GM23248 (cell line): ENCODE data around the gene KIF13A. TPM values are rescaled to one million over a fixed set of nuclear protein-coding genes. Genes with fewer than 3 reads are reported as not detected.
A peak's percentile ranks its signal among the peaks of the same experiment; 100 is the strongest.

Experiments
- DNase-seq: peaks from one replicate; pipeline ENCODE4 v3.0.0-alpha.2; 2015
- H2AFZ ChIP-seq: fragments of 200-600 bp; sonication (generic); 2 replicates; pipeline ENCODE4 v1.6.1; 2016; ENCODE audit warnings: antibody characterized with exemption
- H3F3A ChIP-seq: fragments of 200-600 bp; sonication (generic); 2 replicates; pipeline ENCODE4 v1.6.1; 2016; ENCODE audit warnings: mild to moderate bottlenecking, antibody characterized with exemption, mixed run types; ENCODE audit not compliant: insufficient read depth
- H3K27ac ChIP-seq: fragments of 200-600 bp; sonication (generic); 2 replicates; pipeline ENCODE4 v1.5.1; 2016; ENCODE audit warnings: mild to moderate bottlenecking
- H3K27me3 ChIP-seq: fragments of 200-600 bp; sonication (generic); replicated peaks from 2 replicates; pipeline ENCODE4 v1.6.1; 2016; ENCODE audit warnings: mild to moderate bottlenecking; ENCODE audit not compliant: insufficient read depth
- H3K36me3 ChIP-seq: fragments of 200-600 bp; sonication (generic); 2 replicates; pipeline ENCODE4 v1.6.1; 2016; ENCODE audit warnings: low read depth, mild to moderate bottlenecking
- H3K4me1 ChIP-seq: fragments of 200-600 bp; sonication (generic); 2 replicates; pipeline ENCODE4 v1.6.1; 2016; ENCODE audit warnings: mild to moderate bottlenecking; ENCODE audit not compliant: insufficient read depth
- H3K4me2 ChIP-seq: fragments of 200-600 bp; sonication (generic); one replicate; pipeline ENCODE4 v1.6.1; 2016; ENCODE audit warnings: mild to moderate bottlenecking; ENCODE audit not compliant: unreplicated experiment
- H3K4me3 ChIP-seq: fragments of 200-600 bp; sonication (generic); 2 replicates; pipeline ENCODE4 v1.5.1; 2016; ENCODE audit warnings: mild to moderate bottlenecking
- H3K79me2 ChIP-seq: fragments of 200-600 bp; sonication (generic); 2 replicates; pipeline ENCODE4 v1.6.1; 2016; ENCODE audit warnings: mild to moderate bottlenecking; ENCODE audit not compliant: insufficient read depth
- H3K9ac ChIP-seq: fragments of 200-600 bp; sonication (generic); 2 replicates; pipeline ENCODE4 v1.6.1; 2016; ENCODE audit warnings: mild to moderate bottlenecking
- H3K9me2 ChIP-seq: fragments of 200-600 bp; sonication (generic); 2 replicates; pipeline ENCODE4 v1.6.1; 2016; ENCODE audit warnings: mixed run types, mild to moderate bottlenecking, moderate library complexity; ENCODE audit not compliant: insufficient read depth
- H3K9me3 ChIP-seq: fragments of 200-600 bp; sonication (generic); one replicate; pipeline ENCODE4 v1.6.1; 2017; ENCODE audit warnings: low read depth
- H4K20me1 ChIP-seq: fragments of 200-600 bp; sonication (generic); 2 replicates; pipeline ENCODE4 v1.6.0; 2016; ENCODE audit not compliant: insufficient read depth
- EZH2 ChIP-seq: fragments of 200-600 bp; sonication (generic); IDR thresholded peaks from 2 replicates; pipeline ENCODE4 v1.6.1; 2018; ENCODE audit warnings: antibody characterized with exemption, mild to moderate bottlenecking; ENCODE audit not compliant: insufficient read depth, poor library complexity, severe bottlenecking
- EZH2phosphoT487 ChIP-seq: fragments of 200-600 bp; sonication (generic); IDR thresholded peaks from 2 replicates; pipeline ENCODE4 v1.6.1; 2018; ENCODE audit warnings: antibody characterized with exemption, moderate library complexity, mild to moderate bottlenecking, low read depth; ENCODE audit not compliant: insufficient read depth
- WGBS, 2 experiments: methylation state at CpG; one replicate each; pipeline ENCODE4 v1.1.6; 2015 to 2017; ENCODE audit warnings: low lambda C conversion rate in 2 of 2, low coverage in 1 of 2; ENCODE audit errors: missing lambda C conversion rate in 2 of 2; 5-methylcytosine and 5-hydroxymethylcytosine counted together
- in situ Hi-C: fragments of 300-500 bp; cut with MboI; formaldehyde crosslinking; loops from 2 replicates; pipeline ENCODE4 v1.15.0; 2020
- polyA plus RNA-seq: library from polyadenylated mRNA; unstranded; fragments of >200 nt; fragmentation: Nextera tagmentation; extraction: Ambion mirVana; gene quantifications from 2 replicates; pipeline ENCODE4 v1.2.1, GENCODE V29; 2016
- total RNA-seq: library from RNA; depleted of rRNA; stranded (reverse); fragments of >200 nt; shearing (Covaris generic); gene quantifications from 2 replicates; pipeline ENCODE4 v1.2.3, GENCODE V29; 2014

The KIF13A gene
- total and polyA plus RNA-seq, 2 experiments from 2014 or later: 5.0 to 46.0 TPM

DNA sequence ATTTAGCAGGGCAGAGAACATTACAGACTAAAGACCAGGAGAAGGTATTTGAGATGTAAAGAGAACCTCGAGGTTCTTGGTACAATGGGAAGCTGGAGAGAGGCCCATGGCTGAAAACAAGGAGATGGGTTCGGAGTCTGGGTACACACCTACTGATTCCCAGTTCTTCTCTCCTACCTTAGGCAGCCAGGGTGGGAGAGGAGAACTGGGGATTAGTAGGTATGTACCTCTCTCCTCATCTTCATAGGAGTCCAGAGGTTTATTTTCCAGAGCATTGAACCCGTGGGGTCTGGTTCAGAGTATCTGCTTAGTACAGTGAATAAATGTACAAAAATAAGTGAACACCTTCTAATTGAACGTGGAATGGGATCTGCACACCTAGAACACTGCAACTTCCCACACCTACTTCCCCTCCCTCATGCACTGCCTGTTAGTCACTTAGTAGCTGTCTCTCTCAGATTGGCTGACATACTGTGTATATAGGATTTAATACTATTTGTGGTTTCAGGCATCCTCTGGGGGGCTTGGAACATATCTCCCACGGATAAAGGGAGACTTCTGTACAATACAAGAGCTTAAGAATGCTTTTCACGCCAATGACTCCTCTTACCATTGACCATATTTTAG is 257.2 kb downstream of the KIF13A start:
- H3K36me3 ChIP-seq: no peaks in the 10 kb centered on the region
- no peaks in the 10 kb centered on the region for H3K9me3 ChIP-seq
- TF ChIP-seq EZH2phosphoT487 (no peak), EZH2 (no peak)
- H3F3A ChIP-seq: no peaks in the 10 kb centered on the region
- H3K9me2 ChIP-seq: no peaks in the 10 kb centered on the region
- H4K20me1 ChIP-seq: no peaks in the 10 kb centered on the region
- no peak overlapping the region for H3K4me2 ChIP-seq
- in situ Hi-C loops: no loop called here
- 0 out of 2 replicates have a peak overlapping the region, but pooled peaks have one; percentile 7 for H2AFZ ChIP-seq
- no peaks in the 10 kb centered on the region for H3K79me2 ChIP-seq
- no peak overlapping the region for H3K9ac ChIP-seq
- peaks cover 2% of the 10 kb centered on the region for H3K4me1 ChIP-seq
- H3K4me3 ChIP-seq: no peak overlapping the region
- DNase-seq: no peak
- H3K27ac ChIP-seq: no peak overlapping the region
- no peaks in the 10 kb centered on the region for H3K27me3 ChIP-seq
- WGBS, 2 experiments: 76 to 80% methylated on average over 6 of the region's 6 CpGs

- DNase-seq: peak; percentile 11
- 64 to 68% methylated on average over 12 of the region's 12 CpGs for WGBS, 2 experiments
- H3K79me2 ChIP-seq: no peaks in the 10 kb centered on the region
- in situ Hi-C loops: no loop called here
- H3K36me3 ChIP-seq: no peaks in the 10 kb centered on the region
- H2AFZ ChIP-seq: 0 out of 2 replicates have a peak overlapping the region, but pooled peaks have one; percentile 7
- H4K20me1 ChIP-seq: no peaks in the 10 kb centered on the region
- TF ChIP-seq EZH2phosphoT487 (no peak), EZH2 (no peak)
- no peaks in the 10 kb centered on the region for H3K27me3 ChIP-seq
- no peak overlapping the region for H3K4me3 ChIP-seq
- no peak overlapping the region for H3K4me2 ChIP-seq
- H3K27ac ChIP-seq: no peak overlapping the region
- no peaks in the 10 kb centered on the region for H3K9me3 ChIP-seq
- H3K9ac ChIP-seq: no peak overlapping the region
- no peaks in the 10 kb centered on the region for H3K9me2 ChIP-seq
- H3F3A ChIP-seq: 0 out of 2 replicates have a peak, but pooled peaks cover under 1% of the 10 kb centered on the region
- H3K4me1 ChIP-seq: peaks cover 8% of the 10 kb centered on the region
These were observed 258.0 kb downstream of the KIF13A start for GRCh38 chr6:17729223-17730077.

DNA sequence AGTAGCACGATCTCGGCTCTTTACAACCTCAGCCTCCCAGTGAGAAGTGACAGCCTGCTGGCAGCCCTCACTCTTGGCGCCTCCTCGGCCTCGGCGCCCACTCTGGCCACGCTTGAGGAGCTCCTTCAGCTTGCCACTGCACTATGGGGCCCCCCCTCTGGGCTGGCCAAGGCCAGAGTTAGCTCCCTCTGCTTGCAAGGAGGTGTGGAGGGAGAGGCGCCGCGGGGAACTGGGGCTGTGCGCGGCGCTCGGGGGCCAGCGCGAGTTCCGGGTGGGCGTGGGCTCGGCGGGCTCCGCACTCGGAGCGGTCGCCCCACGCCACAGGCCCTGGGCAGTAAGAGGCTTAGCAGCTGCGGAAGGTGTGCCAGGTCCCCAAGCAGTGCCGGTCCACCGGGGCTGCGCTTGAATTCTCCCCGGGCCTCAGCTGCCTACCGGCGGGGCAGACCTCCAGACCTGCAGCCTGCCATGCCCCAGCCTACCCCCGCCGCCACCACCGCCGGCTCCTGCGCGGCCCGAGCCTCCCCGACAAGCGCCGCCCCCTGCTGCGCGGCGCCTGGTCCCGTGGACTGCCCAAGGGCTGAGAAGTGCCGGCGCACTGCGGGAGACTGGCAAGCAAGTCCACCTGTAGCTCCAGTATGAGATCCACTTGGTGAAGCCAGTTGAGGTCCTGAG is 258.7 kb downstream of the KIF13A start:
- no peak overlapping the region for H3K4me3 ChIP-seq

DNA sequence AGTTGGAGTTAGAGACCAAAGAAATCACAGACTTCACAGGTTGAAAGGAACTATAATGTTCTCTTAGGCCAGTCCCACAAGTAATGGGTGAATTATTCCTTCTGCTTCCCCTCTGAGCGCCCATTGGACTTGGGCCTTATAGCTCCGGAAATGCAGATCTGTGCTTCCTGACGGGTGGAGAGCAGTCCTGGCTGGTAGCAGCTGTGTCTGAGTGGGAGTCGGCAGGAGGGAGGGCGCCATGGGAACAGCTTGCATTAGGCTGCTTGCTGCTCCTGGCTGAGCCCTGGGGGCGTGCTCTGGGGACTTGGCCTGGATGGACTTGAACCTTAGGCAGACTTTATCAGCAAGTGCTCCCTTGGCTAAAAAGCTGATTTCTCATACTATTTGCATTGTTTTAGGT is 262.4 kb downstream of the KIF13A start:
- no peaks in the 10 kb centered on the region for H3K27me3 ChIP-seq
- no peak overlapping the region for H3K4me2 ChIP-seq
- no peaks in the 10 kb centered on the region for H3K9me3 ChIP-seq
- 0 out of 2 replicates have a peak, but pooled peaks cover 3% of the 10 kb centered on the region for H3F3A ChIP-seq
- H3K4me3 ChIP-seq: no peak overlapping the region
- H4K20me1 ChIP-seq: no peaks in the 10 kb centered on the region
- DNase-seq: peak; percentile 52
- no peak for TF ChIP-seq EZH2phosphoT487
- TF ChIP-seq EZH2: no peak
- H3K27ac ChIP-seq: no peak overlapping the region
- H3K79me2 ChIP-seq: no peaks in the 10 kb centered on the region
- no peak overlapping the region for H3K9ac ChIP-seq
- H3K4me1 ChIP-seq: peaks cover 8% of the 10 kb centered on the region
- in situ Hi-C loops: no loop called here
- WGBS, 2 experiments: 15 to 23% methylated on average over 5 to 6 of the region's 6 CpGs
- H3K36me3 ChIP-seq: no peaks in the 10 kb centered on the region
- no peaks in the 10 kb centered on the region for H3K9me2 ChIP-seq
- peak overlapping the region; percentile 72 for H2AFZ ChIP-seq

More for the DNA sequence above, 258.7 kb downstream of the KIF13A start:
- H3K79me2 ChIP-seq: no peaks in the 10 kb centered on the region
- H3K27ac ChIP-seq: no peak overlapping the region
- no peaks in the 10 kb centered on the region for H3K36me3 ChIP-seq
- DNase-seq: no peak
- H3K9ac ChIP-seq: no peak overlapping the region
- H4K20me1 ChIP-seq: no peaks in the 10 kb centered on the region
- no peaks in the 10 kb centered on the region for H3K27me3 ChIP-seq
- 93 to 95% methylated on average over 27 to 49 of the region's 49 CpGs for WGBS, 2 experiments
- H3K4me2 ChIP-seq: no peak overlapping the region
- H3K9me2 ChIP-seq: no peaks in the 10 kb centered on the region
- TF ChIP-seq EZH2: no peak
- no peak for TF ChIP-seq EZH2phosphoT487
- in situ Hi-C loops: no loop called here
- H3K4me1 ChIP-seq: peaks cover 8% of the 10 kb centered on the region
- H3K9me3 ChIP-seq: no peaks in the 10 kb centered on the region
- H2AFZ ChIP-seq: no peak overlapping the region
- H3F3A ChIP-seq: 0 out of 2 replicates have a peak, but pooled peaks cover 3% of the 10 kb centered on the region
